OCI-LY1 (cell line): ENCODE results near the gene EYS.

Experiments used
- H2AFZ ChIP-seq: fragments of 200-600 bp; sonication (generic), shearing (Covaris generic); 2 replicates; pipeline ENCODE4 v1.6.0; 2014; ENCODE audit warnings: antibody characterized with exemption, mild to moderate bottlenecking, low read length
- H3F3A ChIP-seq: fragments of 200-600 bp; sonication (generic), shearing (Covaris generic); 2 replicates; pipeline ENCODE4 v1.6.0; 2014; ENCODE audit warnings: mild to moderate bottlenecking, antibody characterized with exemption, low read length, moderate library complexity; ENCODE audit not compliant: insufficient read depth
- H3K27ac ChIP-seq: fragments of 200-600 bp; sonication (generic); 2 replicates; pipeline ENCODE4 v1.5.1; 2014; ENCODE audit warnings: low read length, mixed run types, mild to moderate bottlenecking, low read depth; ENCODE audit not compliant: poor library complexity, severe bottlenecking
- H3K27me3 ChIP-seq: fragments of 200-600 bp; sonication (generic); 2 replicates; pipeline ENCODE4 v1.6.0; 2014; ENCODE audit warnings: antibody characterized with exemption, mild to moderate bottlenecking, low read length, moderate library complexity; ENCODE audit not compliant: insufficient read depth
- H3K36me3 ChIP-seq: fragments of 200-600 bp; sonication (generic); 2 replicates; pipeline ENCODE4 v1.6.1; 2014; ENCODE audit warnings: mild to moderate bottlenecking, antibody characterized with exemption, low read length, moderate library complexity, mixed read lengths; ENCODE audit not compliant: insufficient read depth
- H3K4me1 ChIP-seq: fragments of 200-600 bp; sonication (generic); 2 replicates; pipeline ENCODE4 v1.5.1; 2014; ENCODE audit warnings: mild to moderate bottlenecking, low read length, moderate library complexity; ENCODE audit not compliant: insufficient read depth, severe bottlenecking
- H3K4me2 ChIP-seq: fragments of 200-600 bp; sonication (generic), shearing (Covaris generic); 2 replicates; pipeline ENCODE4 v1.6.1; 2014; ENCODE audit warnings: low read length
- H3K4me3 ChIP-seq: fragments of 200-600 bp; sonication (generic); 2 replicates; pipeline ENCODE4 v1.5.1; 2014; ENCODE audit warnings: low read length, low read depth, mild to moderate bottlenecking, mixed read lengths; ENCODE audit not compliant: poor library complexity, severe bottlenecking
- H3K79me2 ChIP-seq: fragments of 200-600 bp; shearing (Covaris generic); 2 replicates; pipeline ENCODE4 v1.6.1; 2016; ENCODE audit warnings: mixed run types, low read length, mixed read lengths; ENCODE audit not compliant: insufficient read depth
- H3K9ac ChIP-seq: fragments of 200-600 bp; sonication (generic), shearing (Covaris generic); 2 replicates; pipeline ENCODE4 v1.6.1; 2014; ENCODE audit warnings: mild to moderate bottlenecking, low read length, mixed read lengths
- H3K9me2 ChIP-seq: fragments of 200-600 bp; sonication (generic), shearing (Covaris generic); 2 replicates; pipeline ENCODE4 v1.6.1; 2014; ENCODE audit warnings: low read depth, mild to moderate bottlenecking, low read length, mixed read lengths
- H3K9me3 ChIP-seq: fragments of 200-600 bp; shearing (Covaris generic); 2 replicates; pipeline ENCODE4 v1.6.1; 2014; ENCODE audit warnings: low read length, mixed read lengths
- H4K20me1 ChIP-seq: fragments of 200-600 bp; sonication (generic), shearing (Covaris generic); 2 replicates; pipeline ENCODE4 v1.6.0; 2016; ENCODE audit warnings: mild to moderate bottlenecking, low read length; ENCODE audit not compliant: insufficient read depth
- CTCF ChIP-seq: fragments of 200-600 bp; sonication (generic), shearing (Covaris generic); IDR thresholded peaks from 2 replicates; pipeline ENCODE4 v1.5.1; 2017; ENCODE audit warnings: mild to moderate bottlenecking, antibody characterized with exemption, low read length, moderate library complexity, mixed read lengths
- EZH2 ChIP-seq: fragments of 200-600 bp; sonication (generic), shearing (Covaris generic); IDR thresholded peaks from 2 replicates; pipeline ENCODE4 v1.8.0; 2017; ENCODE audit warnings: borderline replicate concordance, mixed run types, mild to moderate bottlenecking, antibody characterized with exemption, low read length, moderate library complexity, mixed read lengths

EYS gene

GRCh38 chr6:64983089-64983488 lies 723.9 kb downstream of the EYS start:
- H3K9me2 ChIP-seq = no peaks in the 10 kb centered on the region
- no peak overlapping the region for H3K4me3 ChIP-seq
- no peak for TF ChIP-seq EZH2
- no peak for TF ChIP-seq CTCF
- H3K4me2 ChIP-seq = no peak overlapping the region
- H3K9me3 ChIP-seq = no peaks in the 10 kb centered on the region
- H2AFZ ChIP-seq = no peak overlapping the region
- H3K27me3 ChIP-seq = no peaks in the 10 kb centered on the region
- no peaks in the 10 kb centered on the region for H3F3A ChIP-seq
- no peaks in the 10 kb centered on the region for H3K4me1 ChIP-seq
- no peaks in the 10 kb centered on the region for H4K20me1 ChIP-seq
- H3K9ac ChIP-seq = no peak overlapping the region
- H3K79me2 ChIP-seq = no peaks in the 10 kb centered on the region
- no peaks in the 10 kb centered on the region for H3K36me3 ChIP-seq
- H3K27ac ChIP-seq = no peak overlapping the region

GRCh38 chr6:64973142-64973541 lies 733.9 kb downstream of the EYS start:
- Histone ChIP-seq H3K4me1 (no peaks in the 10 kb centered on the region), H3K79me2 (no peaks in the 10 kb centered on the region), H3F3A (no peaks in the 10 kb centered on the region), H3K4me2 (no peak overlapping the region), H3K9ac (no peak overlapping the region), H3K27me3 (no peaks in the 10 kb centered on the region), H3K9me2 (no peaks in the 10 kb centered on the region), H3K27ac (no peak overlapping the region), H4K20me1 (no peaks in the 10 kb centered on the region), H3K9me3 (no peaks in the 10 kb centered on the region), H3K36me3 (no peaks in the 10 kb centered on the region), H3K4me3 (no peak overlapping the region), H2AFZ (no peak overlapping the region)
- no peak for TF ChIP-seq CTCF
- no peak for TF ChIP-seq EZH2

- H3K27me3 ChIP-seq = no peaks in the 10 kb centered on the region
- H3K9ac ChIP-seq = no peak overlapping the region
- H3K4me1 ChIP-seq = no peaks in the 10 kb centered on the region
- no peak overlapping the region for H3K4me2 ChIP-seq
- no peak overlapping the region for H2AFZ ChIP-seq
- no peaks in the 10 kb centered on the region for H3F3A ChIP-seq
- no peak overlapping the region for H3K4me3 ChIP-seq
- TF ChIP-seq EZH2 (no peak), CTCF (no peak)
- no peaks in the 10 kb centered on the region for H3K9me3 ChIP-seq
- H4K20me1 ChIP-seq = no peaks in the 10 kb centered on the region
- H3K27ac ChIP-seq = no peak overlapping the region
- H3K36me3 ChIP-seq = no peaks in the 10 kb centered on the region
- H3K79me2 ChIP-seq = no peaks in the 10 kb centered on the region
- no peaks in the 10 kb centered on the region for H3K9me2 ChIP-seq
Observed at GRCh38 chr6:64969139-64969538, 737.9 kb downstream of the EYS start.
